OCI-LY1 (cell line): ENCODE results near the gene AFDN.
A peak's percentile ranks its signal among the peaks of the same experiment; 100 is the strongest.

Experiments used
- H2AFZ ChIP-seq: fragments of 200-600 bp; sonication (generic), shearing (Covaris generic); 2 replicates; pipeline ENCODE4 v1.6.0; 2014; ENCODE audit warnings: antibody characterized with exemption, mild to moderate bottlenecking, low read length
- H3F3A ChIP-seq: fragments of 200-600 bp; sonication (generic), shearing (Covaris generic); 2 replicates; pipeline ENCODE4 v1.6.0; 2014; ENCODE audit warnings: mild to moderate bottlenecking, antibody characterized with exemption, low read length, moderate library complexity; ENCODE audit not compliant: insufficient read depth
- H3K27ac ChIP-seq: fragments of 200-600 bp; sonication (generic); 2 replicates; pipeline ENCODE4 v1.5.1; 2014; ENCODE audit warnings: low read length, mixed run types, mild to moderate bottlenecking, low read depth; ENCODE audit not compliant: poor library complexity, severe bottlenecking
- H3K27me3 ChIP-seq: fragments of 200-600 bp; sonication (generic); 2 replicates; pipeline ENCODE4 v1.6.0; 2014; ENCODE audit warnings: antibody characterized with exemption, mild to moderate bottlenecking, low read length, moderate library complexity; ENCODE audit not compliant: insufficient read depth
- H3K36me3 ChIP-seq: fragments of 200-600 bp; sonication (generic); 2 replicates; pipeline ENCODE4 v1.6.1; 2014; ENCODE audit warnings: mild to moderate bottlenecking, antibody characterized with exemption, low read length, moderate library complexity, mixed read lengths; ENCODE audit not compliant: insufficient read depth
- H3K4me1 ChIP-seq: fragments of 200-600 bp; sonication (generic); 2 replicates; pipeline ENCODE4 v1.5.1; 2014; ENCODE audit warnings: mild to moderate bottlenecking, low read length, moderate library complexity; ENCODE audit not compliant: insufficient read depth, severe bottlenecking
- H3K4me2 ChIP-seq: fragments of 200-600 bp; sonication (generic), shearing (Covaris generic); 2 replicates; pipeline ENCODE4 v1.6.1; 2014; ENCODE audit warnings: low read length
- H3K4me3 ChIP-seq: fragments of 200-600 bp; sonication (generic); 2 replicates; pipeline ENCODE4 v1.5.1; 2014; ENCODE audit warnings: low read length, low read depth, mild to moderate bottlenecking, mixed read lengths; ENCODE audit not compliant: poor library complexity, severe bottlenecking
- H3K79me2 ChIP-seq: fragments of 200-600 bp; shearing (Covaris generic); 2 replicates; pipeline ENCODE4 v1.6.1; 2016; ENCODE audit warnings: mixed run types, low read length, mixed read lengths; ENCODE audit not compliant: insufficient read depth
- H3K9ac ChIP-seq: fragments of 200-600 bp; sonication (generic), shearing (Covaris generic); 2 replicates; pipeline ENCODE4 v1.6.1; 2014; ENCODE audit warnings: mild to moderate bottlenecking, low read length, mixed read lengths
- H3K9me2 ChIP-seq: fragments of 200-600 bp; sonication (generic), shearing (Covaris generic); 2 replicates; pipeline ENCODE4 v1.6.1; 2014; ENCODE audit warnings: low read depth, mild to moderate bottlenecking, low read length, mixed read lengths
- H3K9me3 ChIP-seq: fragments of 200-600 bp; shearing (Covaris generic); 2 replicates; pipeline ENCODE4 v1.6.1; 2014; ENCODE audit warnings: low read length, mixed read lengths
- H4K20me1 ChIP-seq: fragments of 200-600 bp; sonication (generic), shearing (Covaris generic); 2 replicates; pipeline ENCODE4 v1.6.0; 2016; ENCODE audit warnings: mild to moderate bottlenecking, low read length; ENCODE audit not compliant: insufficient read depth
- CTCF ChIP-seq: fragments of 200-600 bp; sonication (generic), shearing (Covaris generic); IDR thresholded peaks from 2 replicates; pipeline ENCODE4 v1.5.1; 2017; ENCODE audit warnings: mild to moderate bottlenecking, antibody characterized with exemption, low read length, moderate library complexity, mixed read lengths
- EZH2 ChIP-seq: fragments of 200-600 bp; sonication (generic), shearing (Covaris generic); IDR thresholded peaks from 2 replicates; pipeline ENCODE4 v1.8.0; 2017; ENCODE audit warnings: borderline replicate concordance, mixed run types, mild to moderate bottlenecking, antibody characterized with exemption, low read length, moderate library complexity, mixed read lengths

The AFDN gene

GRCh38 chr6:167826230-167826895, 348 bp upstream of the AFDN start:
- no peak overlapping the region for H3K27ac ChIP-seq
- H3K36me3 ChIP-seq: no peaks in the 10 kb centered on the region
- H2AFZ ChIP-seq: peak overlapping the region; percentile 31; the same call in 1 of the 2 replicates
- H3K9ac ChIP-seq: peak overlapping the region; percentile 59
- no peaks in the 10 kb centered on the region; the same call in 1 of the 2 replicates for H3K27me3 ChIP-seq
- H3K4me2 ChIP-seq: peak overlapping the region; percentile 98
- no peaks in the 10 kb centered on the region for H3K79me2 ChIP-seq
- H4K20me1 ChIP-seq: no peaks in the 10 kb centered on the region
- H3F3A ChIP-seq: no peaks in the 10 kb centered on the region
- peak overlapping the region; percentile 78 for H3K4me3 ChIP-seq
- no peaks in the 10 kb centered on the region for H3K9me2 ChIP-seq
- TF ChIP-seq EZH2: no peak
- TF ChIP-seq CTCF: no peak
- no peaks in the 10 kb centered on the region for H3K9me3 ChIP-seq
- H3K4me1 ChIP-seq: peaks cover 19% of the 10 kb centered on the region

GRCh38 chr6:167827583-167828324, 1.0 kb downstream of the AFDN start:
- Histone ChIP-seq H3K4me3 (peak overlapping the region; percentile 66), H3K4me2 (peak overlapping the region; percentile 77), H4K20me1 (no peaks in the 10 kb centered on the region), H3F3A (no peaks in the 10 kb centered on the region), H3K4me1 (peaks cover 19% of the 10 kb centered on the region), H3K27ac (no peak overlapping the region), H3K9ac (peak overlapping the region; percentile 29), H2AFZ (no peak overlapping the region), H3K36me3 (no peaks in the 10 kb centered on the region), H3K79me2 (no peaks in the 10 kb centered on the region), H3K9me3 (no peaks in the 10 kb centered on the region), H3K9me2 (no peaks in the 10 kb centered on the region), H3K27me3 (no peaks in the 10 kb centered on the region; the same call in 1 of the 2 replicates)
- no peak for TF ChIP-seq CTCF

GRCh38 chr6:167828325-167828956, 1.7 kb downstream of the AFDN start:
- H2AFZ ChIP-seq: no peak overlapping the region
- H3K9me2 ChIP-seq: no peaks in the 10 kb centered on the region
- TF ChIP-seq EZH2 (no peak), CTCF (no peak)
- peaks cover 19% of the 10 kb centered on the region for H3K4me1 ChIP-seq
- H3K4me2 ChIP-seq: peak overlapping the region; percentile 77
- no peaks in the 10 kb centered on the region; the same call in 1 of the 2 replicates for H3K27me3 ChIP-seq
- no peak overlapping the region for H3K27ac ChIP-seq
- peak overlapping the region; percentile 66 for H3K4me3 ChIP-seq
- H3K79me2 ChIP-seq: no peaks in the 10 kb centered on the region
- no peaks in the 10 kb centered on the region for H3K9me3 ChIP-seq
- no peaks in the 10 kb centered on the region for H4K20me1 ChIP-seq
- no peak overlapping the region for H3K9ac ChIP-seq
- no peaks in the 10 kb centered on the region for H3F3A ChIP-seq
- H3K36me3 ChIP-seq: no peaks in the 10 kb centered on the region
